Transverse colon (tissue), 3 donors: ENCODE data around the gene KANK2.

ENCODE experiments used
- EP300 ChIP-seq: sonication (generic); formaldehyde crosslinking; IDR thresholded peaks from one replicate; pipeline ENCODE4 v1.6.1; 2017; ENCODE audit warnings: antibody characterized with exemption, low read depth
- POLR2A ChIP-seq: fragments of 450-650 bp; IDR thresholded peaks from one replicate; pipeline ENCODE4 v1.6.1; 2016; ENCODE audit warnings: antibody characterized with exemption, mild to moderate bottlenecking, moderate library complexity
- TF ChIP-seq, protein P1 (sequence below), 5 experiments: fragments of 200-600 bp in 3 of 5; fragments of 450-650 bp in 2 of 5; sonication (generic) in 3 of 5; IDR thresholded peaks; 1 replicate in 2 of 5; 2 replicates in 3 of 5; pipeline ENCODE4 v1.5.1; 2016 to 2017; ENCODE audit warnings: antibody characterized with exemption in 5 of 5, inconsistent platforms in 3 of 5, mild to moderate bottlenecking in 2 of 5, moderate library complexity in 1 of 5

DNA sequence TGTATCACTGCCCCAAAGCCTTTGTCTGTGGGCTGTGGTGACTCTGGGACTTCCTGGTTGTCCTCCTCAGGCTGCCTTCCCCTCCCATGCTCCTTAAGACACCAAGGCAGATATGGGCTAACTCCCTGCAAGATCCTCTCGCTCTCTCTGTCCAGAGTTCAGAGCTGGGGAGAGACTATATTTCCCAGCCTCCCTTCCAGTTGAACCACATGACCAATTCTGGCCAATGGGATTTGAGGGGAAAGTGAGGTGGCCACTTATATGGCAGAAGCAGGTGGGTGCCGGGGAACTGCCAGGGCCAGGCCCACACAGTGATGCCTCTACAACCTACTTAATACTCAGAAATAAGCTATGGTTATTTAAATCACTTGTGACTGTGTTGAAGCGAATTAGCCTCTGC lies 25.9 kb upstream of the KANK2 start:
- TF ChIP-seq, protein P1, sequence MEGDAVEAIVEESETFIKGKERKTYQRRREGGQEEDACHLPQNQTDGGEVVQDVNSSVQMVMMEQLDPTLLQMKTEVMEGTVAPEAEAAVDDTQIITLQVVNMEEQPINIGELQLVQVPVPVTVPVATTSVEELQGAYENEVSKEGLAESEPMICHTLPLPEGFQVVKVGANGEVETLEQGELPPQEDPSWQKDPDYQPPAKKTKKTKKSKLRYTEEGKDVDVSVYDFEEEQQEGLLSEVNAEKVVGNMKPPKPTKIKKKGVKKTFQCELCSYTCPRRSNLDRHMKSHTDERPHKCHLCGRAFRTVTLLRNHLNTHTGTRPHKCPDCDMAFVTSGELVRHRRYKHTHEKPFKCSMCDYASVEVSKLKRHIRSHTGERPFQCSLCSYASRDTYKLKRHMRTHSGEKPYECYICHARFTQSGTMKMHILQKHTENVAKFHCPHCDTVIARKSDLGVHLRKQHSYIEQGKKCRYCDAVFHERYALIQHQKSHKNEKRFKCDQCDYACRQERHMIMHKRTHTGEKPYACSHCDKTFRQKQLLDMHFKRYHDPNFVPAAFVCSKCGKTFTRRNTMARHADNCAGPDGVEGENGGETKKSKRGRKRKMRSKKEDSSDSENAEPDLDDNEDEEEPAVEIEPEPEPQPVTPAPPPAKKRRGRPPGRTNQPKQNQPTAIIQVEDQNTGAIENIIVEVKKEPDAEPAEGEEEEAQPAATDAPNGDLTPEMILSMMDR (IDR thresholded peaks at IDR 0.05) = no peak
- TF ChIP-seq POLR2A (no peak), EP300 (no peak)
